GM20000 (cell line): ENCODE measurements around the gene EMILIN1.

Experiments
- DNase-seq: peaks from one replicate; pipeline ENCODE4 v3.0.0; 2012; ENCODE audit warnings: low spot score
- CTCF ChIP-seq: IDR thresholded peaks from 2 replicates; pipeline ENCODE4 v1.5.1; 2012; ENCODE audit warnings: mild to moderate bottlenecking, control low read depth; ENCODE audit errors: extremely low read depth, missing control alignments

EMILIN1 gene

GRCh38 chr2:27092696-27093429 lies 14.4 kb downstream of the EMILIN1 start:
- no peak for DNase-seq
- TF ChIP-seq CTCF: no peak

- no peak for DNase-seq
- TF ChIP-seq CTCF: no peak
Measured at GRCh38 chr2:27093430-27094352, 15.3 kb downstream of the EMILIN1 start.

GRCh38 chr2:27094353-27094984 lies 16.1 kb downstream of the EMILIN1 start:
- TF ChIP-seq CTCF: no peak
- DNase-seq: no peak

GRCh38 chr2:27095427-27095744 lies 17.0 kb downstream of the EMILIN1 start:
- no peak for TF ChIP-seq CTCF
- DNase-seq: no peak

GRCh38 chr2:27095745-27096651 lies 17.6 kb downstream of the EMILIN1 start:
- peak; percentile 85 for DNase-seq
- no peak for TF ChIP-seq CTCF

GRCh38 chr2:27096748-27097297 lies 18.4 kb downstream of the EMILIN1 start:
- no peak for TF ChIP-seq CTCF
- DNase-seq: no peak
